ENCODE measurements around the gene BCR.

BCR gene

DNA sequence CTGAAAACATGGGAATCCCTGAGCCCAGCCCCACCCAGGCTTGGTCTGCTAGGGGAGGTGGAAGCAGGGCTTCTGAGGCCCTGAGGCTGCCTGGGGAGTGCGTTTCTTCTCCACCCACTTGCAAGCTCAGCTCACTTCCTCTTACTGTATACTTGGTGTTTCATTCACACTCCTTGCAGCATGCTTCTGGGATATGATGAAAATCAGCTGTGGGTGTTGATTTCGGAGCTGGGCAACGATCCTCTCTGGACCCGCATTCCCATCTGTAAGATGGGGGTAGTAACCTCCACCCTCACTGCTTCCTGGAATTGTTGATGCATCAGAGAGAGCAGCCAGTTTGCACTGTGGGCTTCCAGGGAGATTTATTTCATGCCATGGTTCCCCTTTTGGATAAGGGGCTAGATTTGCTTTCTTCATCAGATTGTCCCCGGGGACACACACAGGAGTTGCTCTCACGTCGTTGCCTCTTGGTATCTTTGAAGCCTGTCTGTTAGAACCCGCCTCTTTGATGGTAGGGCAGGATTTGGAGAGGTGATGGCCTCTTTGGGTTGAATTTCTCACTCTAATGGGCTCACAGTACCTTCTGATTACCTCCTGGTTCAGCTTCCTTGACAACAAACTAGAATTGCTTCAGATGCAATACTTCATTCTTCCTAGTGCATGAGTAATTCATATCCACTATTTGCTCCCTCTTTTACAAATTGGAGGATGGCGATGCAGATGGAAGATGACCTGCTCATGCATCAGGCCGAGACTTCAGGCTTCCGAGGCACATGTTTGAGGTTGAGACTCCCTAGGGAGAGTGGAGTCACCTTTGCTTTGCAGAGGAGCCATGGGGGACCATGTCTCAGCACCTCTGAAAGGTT lies 40.4 kb downstream of the BCR start:
- DNase-seq (ENCODE audit: low read depth): peak; percentile 86
- peak overlapping the region; percentile 50 for H3K4me3 ChIP-seq (ENCODE audit: low read depth, low read length)
- TF ChIP-seq, protein P1, sequence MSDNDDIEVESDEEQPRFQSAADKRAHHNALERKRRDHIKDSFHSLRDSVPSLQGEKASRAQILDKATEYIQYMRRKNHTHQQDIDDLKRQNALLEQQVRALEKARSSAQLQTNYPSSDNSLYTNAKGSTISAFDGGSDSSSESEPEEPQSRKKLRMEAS (IDR thresholded peaks at IDR 0.05; ENCODE audit: low read depth, low read length): no peak; the same call in 1 of the 2 replicates
- TF ChIP-seq MYC (IDR thresholded peaks at IDR 0.05; ENCODE audit: low read depth, low read length) (no peak), POLR2A (IDR thresholded peaks at IDR 0.05; ENCODE audit: extremely low read depth, insufficient read length) (no peak)
- TF ChIP-seq, protein P2, sequence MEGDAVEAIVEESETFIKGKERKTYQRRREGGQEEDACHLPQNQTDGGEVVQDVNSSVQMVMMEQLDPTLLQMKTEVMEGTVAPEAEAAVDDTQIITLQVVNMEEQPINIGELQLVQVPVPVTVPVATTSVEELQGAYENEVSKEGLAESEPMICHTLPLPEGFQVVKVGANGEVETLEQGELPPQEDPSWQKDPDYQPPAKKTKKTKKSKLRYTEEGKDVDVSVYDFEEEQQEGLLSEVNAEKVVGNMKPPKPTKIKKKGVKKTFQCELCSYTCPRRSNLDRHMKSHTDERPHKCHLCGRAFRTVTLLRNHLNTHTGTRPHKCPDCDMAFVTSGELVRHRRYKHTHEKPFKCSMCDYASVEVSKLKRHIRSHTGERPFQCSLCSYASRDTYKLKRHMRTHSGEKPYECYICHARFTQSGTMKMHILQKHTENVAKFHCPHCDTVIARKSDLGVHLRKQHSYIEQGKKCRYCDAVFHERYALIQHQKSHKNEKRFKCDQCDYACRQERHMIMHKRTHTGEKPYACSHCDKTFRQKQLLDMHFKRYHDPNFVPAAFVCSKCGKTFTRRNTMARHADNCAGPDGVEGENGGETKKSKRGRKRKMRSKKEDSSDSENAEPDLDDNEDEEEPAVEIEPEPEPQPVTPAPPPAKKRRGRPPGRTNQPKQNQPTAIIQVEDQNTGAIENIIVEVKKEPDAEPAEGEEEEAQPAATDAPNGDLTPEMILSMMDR (IDR thresholded peaks at IDR 0.05; ENCODE audit: low read depth, low read length): no peak

DNA sequence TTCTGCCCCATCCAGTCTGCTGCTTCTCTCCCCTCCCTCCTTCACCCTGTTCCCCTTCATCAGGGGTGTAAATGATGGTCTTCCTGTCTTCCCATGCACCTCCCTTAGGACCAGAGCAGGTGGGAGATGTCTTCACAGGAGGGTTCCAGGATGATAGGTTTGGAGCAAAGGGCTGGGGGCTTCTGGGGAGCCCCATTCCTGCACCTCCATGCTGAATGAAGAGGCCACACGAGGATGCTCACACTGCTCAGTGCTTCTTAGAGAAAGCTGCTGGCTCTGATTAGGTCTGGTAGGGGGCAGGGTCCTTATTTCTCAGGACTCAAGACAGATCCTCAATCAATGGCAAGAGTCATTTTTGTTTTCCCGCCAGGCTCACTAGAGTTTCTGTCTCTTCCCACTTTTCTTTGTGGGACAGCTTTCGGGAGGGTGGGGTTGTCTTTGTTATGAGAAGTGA lies 41.1 kb downstream of the BCR start:
- DNase-seq (ENCODE audit: low read depth): no peak
- H3K4me3 ChIP-seq (ENCODE audit: low read depth, low read length): no peak overlapping the region
- TF ChIP-seq MYC (IDR thresholded peaks at IDR 0.05; ENCODE audit: low read depth, low read length) (no peak), POLR2A (IDR thresholded peaks at IDR 0.05; ENCODE audit: extremely low read depth, insufficient read length) (no peak)
- TF ChIP-seq, protein P2 (IDR thresholded peaks at IDR 0.05; ENCODE audit: low read depth, low read length): no peak
- TF ChIP-seq, protein P1 (IDR thresholded peaks at IDR 0.05; ENCODE audit: low read depth, low read length): no peak

DNA sequence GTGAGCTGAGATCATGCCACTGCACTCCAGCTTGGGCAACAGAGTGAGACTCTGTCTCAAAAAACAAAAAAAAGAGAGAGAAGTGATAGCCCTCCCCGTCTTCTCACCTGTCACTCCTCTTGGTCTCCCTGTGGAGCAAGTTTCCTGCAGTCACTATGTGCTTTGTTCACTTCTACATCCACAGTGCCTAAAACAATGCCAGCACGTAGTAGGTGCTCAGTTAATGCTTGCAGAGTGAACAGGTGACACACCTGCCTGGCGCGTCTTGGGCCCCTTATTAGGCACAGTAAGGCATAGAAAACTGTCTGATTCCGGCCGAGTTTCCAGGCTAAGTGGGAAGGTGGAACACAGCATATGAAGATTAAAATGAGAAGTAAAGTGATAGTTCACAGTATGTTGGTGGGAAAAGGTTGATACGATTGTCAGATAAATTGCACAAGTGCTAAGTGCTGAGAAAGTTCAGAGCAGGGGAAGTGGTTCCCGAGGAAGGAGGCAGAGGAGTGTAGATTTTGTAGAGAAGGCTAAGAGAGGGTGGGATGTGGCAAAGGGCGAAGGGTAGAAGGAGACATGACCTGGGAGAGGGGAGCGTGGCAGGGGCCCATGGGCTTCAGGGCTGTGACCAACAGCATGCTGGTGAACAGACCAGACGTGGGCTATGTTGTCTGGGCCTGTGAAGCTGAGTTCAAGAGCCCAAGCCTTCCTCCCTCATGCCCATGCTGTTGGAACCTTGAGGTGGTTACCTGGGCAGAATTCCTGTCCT lies 41.9 kb downstream of the BCR start:
- peak; percentile 54 for DNase-seq (ENCODE audit: low read depth)
- no peak overlapping the region for H3K4me3 ChIP-seq (ENCODE audit: low read depth, low read length)
- TF ChIP-seq, protein P2 (IDR thresholded peaks at IDR 0.05; ENCODE audit: low read depth, low read length): no peak
- TF ChIP-seq MYC (IDR thresholded peaks at IDR 0.05; ENCODE audit: low read depth, low read length) (no peak), POLR2A (IDR thresholded peaks at IDR 0.05; ENCODE audit: extremely low read depth, insufficient read length) (no peak)
- TF ChIP-seq, protein P1 (IDR thresholded peaks at IDR 0.05; ENCODE audit: low read depth, low read length): no peak

DNA sequence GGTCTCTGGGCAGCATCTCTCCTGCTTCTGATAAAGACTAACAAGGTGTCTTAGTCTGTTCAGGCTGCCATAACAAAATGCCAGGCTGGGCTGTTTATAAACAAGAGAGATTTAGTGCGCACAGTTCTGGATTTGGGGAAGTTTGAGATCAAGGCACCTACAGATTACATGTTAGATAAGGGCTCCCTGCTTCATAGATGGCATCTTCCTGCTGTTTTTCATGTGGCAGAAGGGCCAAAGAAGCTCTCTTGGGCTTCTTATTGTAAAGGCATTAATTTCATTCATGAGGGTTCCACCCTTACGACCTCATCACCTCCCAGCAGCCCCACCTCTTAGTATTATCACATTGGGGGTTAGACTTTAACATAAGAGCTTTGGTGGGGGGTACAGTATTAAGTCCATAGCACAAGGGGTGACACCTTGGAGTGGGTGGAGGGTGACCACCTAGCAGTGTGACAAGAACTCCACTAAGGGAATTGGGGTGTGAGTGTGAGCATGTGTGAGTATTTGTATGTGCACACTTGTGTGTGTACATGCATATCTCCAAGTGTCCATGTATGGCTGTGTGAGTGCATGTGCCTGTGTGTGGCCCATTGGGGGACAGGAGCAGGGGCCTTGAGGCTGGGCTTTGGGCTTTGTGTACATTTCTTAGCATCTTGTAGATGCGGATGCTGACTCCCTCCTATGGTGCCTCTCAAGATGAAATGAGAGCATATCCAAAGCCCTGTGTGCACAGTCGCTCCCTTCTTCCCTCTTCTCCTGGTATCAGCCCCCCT lies 42.7 kb downstream of the BCR start:
- TF ChIP-seq, protein P2 (IDR thresholded peaks at IDR 0.05; ENCODE audit: low read depth, low read length): no peak
- TF ChIP-seq MYC (IDR thresholded peaks at IDR 0.05; ENCODE audit: low read depth, low read length): no peak
- TF ChIP-seq, protein P1 (IDR thresholded peaks at IDR 0.05; ENCODE audit: low read depth, low read length): no peak
- TF ChIP-seq POLR2A (IDR thresholded peaks at IDR 0.05; ENCODE audit: extremely low read depth, insufficient read length): no peak
- H3K4me3 ChIP-seq (ENCODE audit: low read depth, low read length): no peak overlapping the region
- DNase-seq (ENCODE audit: low read depth): no peak

DNA sequence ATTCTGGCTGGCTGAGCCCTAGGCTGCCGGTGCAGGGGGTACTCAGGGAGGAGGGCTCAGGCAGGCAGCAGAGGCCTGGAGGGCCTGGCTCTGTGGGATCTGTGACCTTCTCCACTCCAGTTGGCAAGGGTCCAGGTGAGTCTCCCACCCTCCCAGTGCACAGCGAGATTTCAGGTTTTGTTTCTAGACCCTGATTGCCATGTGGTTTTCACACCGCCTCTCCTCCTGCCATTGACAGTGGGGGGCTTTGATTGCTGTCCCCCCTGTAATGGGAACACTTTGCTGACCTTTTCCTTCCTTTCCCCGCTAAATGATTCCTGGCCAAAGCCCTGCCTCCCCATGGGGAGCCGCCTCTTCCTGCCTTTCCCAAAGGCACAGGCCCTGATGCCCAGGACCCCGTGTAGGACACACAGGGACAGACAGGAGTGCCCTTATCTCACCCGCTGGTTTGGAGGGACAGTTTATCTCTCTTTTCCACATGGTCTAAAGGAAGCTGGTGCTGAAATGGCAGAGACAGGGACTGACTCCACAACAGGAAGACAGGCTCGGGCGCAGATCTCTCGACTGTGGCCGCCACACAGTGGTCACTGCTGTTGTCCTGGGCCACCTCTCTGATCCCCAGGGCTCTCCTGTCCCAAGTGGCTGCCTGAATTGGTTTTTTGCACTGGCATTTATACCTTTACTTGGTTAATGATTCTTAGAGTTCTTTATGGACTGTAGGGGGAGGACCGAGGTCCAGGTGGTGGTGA lies 43.4 kb downstream of the BCR start:
- no peak for TF ChIP-seq MYC (IDR thresholded peaks at IDR 0.05; ENCODE audit: low read depth, low read length)
- TF ChIP-seq, protein P1 (IDR thresholded peaks at IDR 0.05; ENCODE audit: low read depth, low read length): no peak
- TF ChIP-seq, protein P2 (IDR thresholded peaks at IDR 0.05; ENCODE audit: low read depth, low read length): no peak
- no peak for TF ChIP-seq POLR2A (IDR thresholded peaks at IDR 0.05; ENCODE audit: extremely low read depth, insufficient read length)
- no peak overlapping the region for H3K4me3 ChIP-seq (ENCODE audit: low read depth, low read length)

More for the DNA sequence above, 43.4 kb downstream of the BCR start:
- DNase-seq (ENCODE audit: low read depth): no peak

Data from NB4 (cell line).